Effector CD4-positive, alpha-beta T cell (primary cell): Measurements from ENCODE around the gene GORASP2.

ENCODE experiments used
- DNase-seq: peaks from one replicate; pipeline ENCODE4 v3.0.0-alpha.2; 2020

Gene GORASP2

GRCh38 chr2:171004833-171005232 lies 75.8 kb downstream of the GORASP2 start:
- DNase-seq: no peak

DNA sequence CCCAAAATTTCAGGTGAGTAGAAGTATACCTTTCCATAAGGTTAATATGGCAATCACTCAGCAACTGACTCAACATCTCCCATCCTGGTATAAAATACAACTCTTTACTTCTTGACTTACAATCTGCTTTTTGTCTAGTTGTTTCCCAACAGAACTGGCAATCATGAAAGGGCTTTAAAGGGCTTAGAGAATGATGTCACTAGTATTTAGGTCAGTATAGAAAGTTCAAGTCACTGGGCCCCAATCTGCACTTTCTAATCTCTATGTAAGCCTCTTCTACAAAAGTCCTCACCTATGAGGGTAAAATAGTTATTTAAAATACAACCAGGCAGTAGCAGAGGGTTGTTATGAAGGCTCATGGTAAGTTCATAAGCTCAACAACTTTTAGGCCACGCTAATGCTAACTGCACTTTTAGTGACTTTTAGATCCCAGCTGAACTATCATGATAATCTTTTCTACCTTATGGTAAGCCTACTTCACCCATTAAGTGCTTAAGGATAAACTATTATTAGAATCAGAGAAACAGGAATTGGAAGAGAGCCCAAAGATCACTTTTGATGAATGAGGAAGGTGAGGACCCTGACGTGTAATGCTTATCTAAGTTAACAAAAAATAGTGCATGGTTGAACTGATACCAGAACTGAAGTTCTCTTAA lies 79.6 kb downstream of the GORASP2 start:
- DNase-seq: no peak

DNA sequence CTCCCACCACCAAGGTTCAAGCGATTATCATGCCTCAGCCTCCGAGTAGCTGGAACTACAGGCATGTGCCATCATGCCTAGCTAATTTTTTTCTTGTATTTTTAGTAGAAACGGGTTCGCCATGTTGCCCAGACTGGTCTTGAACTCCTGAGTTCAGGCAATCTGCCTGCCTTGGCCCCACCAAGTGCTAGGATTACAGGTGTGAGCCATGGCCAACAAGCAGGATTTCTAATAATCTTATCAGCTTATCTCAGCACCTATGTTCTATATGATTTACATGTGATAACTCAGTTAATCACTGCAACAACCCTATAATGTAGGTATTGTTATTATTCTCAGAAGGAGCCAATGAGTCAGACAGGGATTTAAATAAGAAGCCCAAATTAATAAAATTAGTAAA lies 80.3 kb downstream of the GORASP2 start:
- no peak for DNase-seq

- DNase-seq: no peak
Measured at GRCh38 chr2:171013851-171014250, 84.8 kb downstream of the GORASP2 start.

GRCh38 chr2:171016125-171016524 lies 87.1 kb downstream of the GORASP2 start:
- no peak for DNase-seq
